Gastroesophageal sphincter (tissue), 3 donors: Measurements from ENCODE around the gene SFMBT2.

Experiments
- CTCF ChIP-seq, 4 experiments: fragments of 200-600 bp in 2 of 4; fragments of 450-650 bp in 2 of 4; sonication (generic) in 1 of 4; IDR thresholded peaks; one replicate each; pipeline ENCODE4 v1.5.1; 2017 to 2019; ENCODE audit warnings: antibody characterized with exemption in 4 of 4, mild to moderate bottlenecking in 2 of 4, moderate library complexity in 2 of 4
- EP300 ChIP-seq: sonication (generic); formaldehyde crosslinking; IDR thresholded peaks from one replicate; pipeline ENCODE4 v1.6.1; 2017; ENCODE audit warnings: antibody characterized with exemption, mild to moderate bottlenecking

GRCh38 chr10:7274293-7274692, 136.5 kb downstream of the SFMBT2 start:
- TF ChIP-seq CTCF (IDR thresholded peaks at IDR 0.05) (no peak), EP300 (no peak)
